HG03045 (cell line): ENCODE data around the gene NAV3.
"Not testable (repeated sequence)": the region's sequence is repeated elsewhere in the genome, so short reads cannot be mapped to it uniquely, and the experiment has no call there.

ENCODE experiments used
- ATAC-seq: cut with Tn5 transposase; IDR thresholded peaks from one replicate; pipeline ENCODE4 v1.9.1; 2021; ENCODE audit warnings: mild to moderate bottlenecking, moderate library complexity; ENCODE audit not compliant: unreplicated experiment

Gene NAV3

DNA sequence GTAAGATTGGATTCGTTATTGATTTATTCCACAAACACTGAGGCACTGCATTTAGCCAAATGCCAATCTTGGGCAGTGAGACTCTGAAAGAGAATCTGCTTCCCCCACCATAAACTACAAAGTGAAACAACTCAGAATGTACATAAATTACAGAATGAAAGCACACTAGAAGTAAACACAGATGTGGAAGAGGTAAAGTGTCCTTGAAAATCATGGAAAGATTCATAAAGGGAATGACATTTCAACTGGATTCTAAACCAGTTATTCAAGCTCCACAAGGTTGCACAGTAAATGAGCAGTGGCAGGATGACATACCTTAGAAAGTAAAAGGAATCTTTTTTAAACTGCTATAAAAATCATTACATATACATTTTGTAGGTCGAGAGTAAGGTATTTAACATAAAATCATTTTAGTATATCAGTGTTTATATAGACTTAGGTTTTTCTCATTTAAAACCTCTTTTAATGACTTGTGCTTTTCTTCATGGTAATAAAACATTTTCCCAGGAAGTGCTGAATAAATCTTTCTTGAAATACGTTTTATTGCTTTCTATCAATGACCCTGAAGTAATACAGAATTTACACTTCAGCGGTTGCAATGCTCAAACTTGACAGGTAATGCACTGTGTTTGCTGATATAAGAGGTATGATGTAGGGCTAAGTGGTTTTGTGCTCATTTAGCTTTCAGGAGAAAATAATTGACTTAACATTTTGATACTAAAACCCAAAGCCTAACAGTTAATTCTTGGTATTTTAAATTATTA lies 270.6 kb downstream of the NAV3 start:
- ATAC-seq: no peak

DNA sequence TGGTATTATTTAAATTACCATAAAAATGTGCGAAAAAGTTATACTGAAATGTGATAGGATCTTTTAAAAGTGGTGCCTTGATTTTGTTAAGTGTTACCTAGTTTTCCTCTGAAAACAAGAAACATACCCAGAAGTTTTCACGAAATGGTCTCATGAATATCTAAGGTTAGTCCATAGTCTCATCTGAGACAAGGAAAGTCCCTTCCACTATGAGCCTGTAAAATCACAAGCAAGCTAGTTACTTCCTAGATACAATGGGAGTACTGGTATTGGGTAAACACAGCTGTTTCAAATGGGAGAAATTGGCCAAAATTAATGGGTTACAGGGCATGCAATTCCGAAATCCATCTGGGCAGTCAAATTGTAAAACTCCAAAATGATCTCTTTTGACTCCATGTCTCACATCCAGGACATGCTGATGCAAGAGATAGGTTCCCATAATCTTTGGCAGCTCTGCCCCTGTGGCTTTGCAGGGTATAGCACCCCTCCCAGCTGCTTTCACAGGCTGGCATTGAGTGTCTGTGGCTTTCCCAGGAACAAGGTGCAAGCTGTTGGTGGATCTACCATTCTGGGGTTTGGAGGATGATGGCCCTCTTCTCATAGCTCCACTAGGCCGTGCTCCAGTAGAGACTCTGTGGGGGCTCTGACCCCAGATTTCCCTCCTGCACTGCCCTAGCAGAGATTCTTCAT lies 271.4 kb downstream of the NAV3 start:
- ATAC-seq: no peak

DNA sequence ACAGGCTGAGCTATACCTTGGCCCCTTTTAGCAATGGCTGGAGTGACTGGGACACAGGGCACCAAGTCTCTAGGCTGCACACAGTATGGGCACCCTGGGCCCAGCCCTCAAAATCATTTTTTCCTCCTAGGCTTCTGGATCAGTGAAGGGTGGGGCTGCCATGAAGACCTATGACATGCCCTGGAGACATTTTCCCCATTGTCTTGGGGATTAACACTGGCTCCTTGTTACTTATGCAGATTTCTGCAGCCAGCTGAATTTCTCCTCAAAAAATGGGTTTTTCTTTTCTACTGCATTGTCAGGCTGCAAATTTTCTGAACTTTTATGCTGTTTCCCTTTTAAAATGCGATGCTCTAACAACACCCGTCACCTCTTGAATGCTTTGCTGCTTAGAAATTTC lies 272.1 kb downstream of the NAV3 start:
- not testable (repeated sequence) for ATAC-seq

DNA sequence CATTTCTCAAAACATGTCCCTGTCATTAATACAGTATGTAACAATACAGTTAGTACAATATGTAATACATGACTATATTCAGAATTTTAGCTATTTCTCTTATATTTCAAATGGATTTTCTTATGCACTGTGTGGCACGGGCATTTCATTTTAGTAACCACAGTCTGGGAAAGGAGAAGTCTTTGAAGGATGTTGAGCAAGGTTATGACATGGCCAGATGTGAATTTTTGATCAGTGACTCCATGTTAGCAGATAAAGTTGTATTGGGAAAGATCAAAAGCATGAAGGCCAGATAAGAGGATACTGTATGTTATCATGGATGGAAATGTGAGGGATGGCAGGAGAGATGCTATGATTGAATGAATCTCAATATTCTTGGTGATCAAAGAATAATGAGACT lies 285.2 kb downstream of the NAV3 start:
- no peak for ATAC-seq

DNA sequence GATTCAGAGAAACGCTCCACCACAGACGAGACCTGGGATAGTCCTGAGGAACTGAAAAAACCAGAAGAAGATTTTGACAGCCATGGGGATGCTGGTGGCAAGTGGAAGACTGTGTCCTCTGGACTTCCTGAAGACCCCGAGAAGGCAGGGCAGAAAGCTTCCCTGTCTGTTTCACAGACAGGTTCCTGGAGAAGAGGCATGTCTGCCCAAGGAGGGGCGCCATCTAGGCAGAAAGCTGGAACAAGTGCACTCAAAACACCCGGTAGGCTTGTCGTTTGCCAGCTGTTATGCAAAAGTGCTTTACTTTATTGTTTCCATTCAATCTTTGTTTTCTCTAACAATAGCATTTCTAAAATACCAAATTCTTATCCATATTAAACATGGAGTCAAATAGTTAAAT lies 287.3 kb downstream of the NAV3 start:
- ATAC-seq: no peak

DNA sequence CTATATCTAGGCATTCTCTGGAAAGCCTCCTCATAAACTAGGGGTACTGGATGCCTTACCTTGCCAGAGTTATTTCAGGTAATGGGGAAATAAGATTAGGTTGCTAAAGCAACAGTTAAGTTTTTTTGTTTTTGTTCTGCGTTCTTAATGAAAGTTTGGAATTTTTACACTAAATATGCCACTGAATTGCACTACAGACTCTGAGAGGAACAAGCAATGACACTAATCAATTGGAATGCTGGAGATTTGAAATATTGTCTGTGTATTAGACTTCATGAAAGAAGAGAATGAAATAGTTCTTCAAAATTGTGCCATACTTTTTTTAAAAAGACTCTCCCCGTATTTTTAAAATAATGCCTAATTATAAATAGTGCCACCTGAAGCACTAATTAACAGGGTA lies 287.8 kb downstream of the NAV3 start:
- no peak for ATAC-seq

DNA sequence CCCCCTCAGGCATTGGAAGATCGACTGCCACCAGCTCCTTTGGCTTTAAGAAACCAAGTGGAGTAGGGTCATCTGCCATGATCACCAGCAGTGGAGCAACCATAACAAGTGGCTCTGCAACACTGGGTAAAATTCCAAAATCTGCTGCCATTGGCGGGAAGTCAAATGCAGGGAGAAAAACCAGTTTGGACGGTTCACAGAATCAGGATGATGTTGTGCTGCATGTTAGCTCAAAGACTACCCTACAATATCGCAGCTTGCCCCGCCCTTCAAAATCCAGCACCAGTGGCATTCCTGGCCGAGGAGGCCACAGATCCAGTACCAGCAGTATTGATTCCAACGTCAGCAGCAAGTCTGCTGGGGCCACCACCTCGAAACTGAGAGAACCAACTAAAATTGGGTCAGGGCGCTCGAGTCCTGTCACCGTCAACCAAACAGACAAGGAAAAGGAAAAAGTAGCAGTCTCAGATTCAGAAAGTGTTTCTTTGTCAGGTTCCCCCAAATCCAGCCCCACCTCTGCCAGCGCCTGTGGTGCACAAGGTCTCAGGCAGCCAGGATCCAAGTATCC lies 288.7 kb downstream of the NAV3 start:
- ATAC-seq: no peak

DNA sequence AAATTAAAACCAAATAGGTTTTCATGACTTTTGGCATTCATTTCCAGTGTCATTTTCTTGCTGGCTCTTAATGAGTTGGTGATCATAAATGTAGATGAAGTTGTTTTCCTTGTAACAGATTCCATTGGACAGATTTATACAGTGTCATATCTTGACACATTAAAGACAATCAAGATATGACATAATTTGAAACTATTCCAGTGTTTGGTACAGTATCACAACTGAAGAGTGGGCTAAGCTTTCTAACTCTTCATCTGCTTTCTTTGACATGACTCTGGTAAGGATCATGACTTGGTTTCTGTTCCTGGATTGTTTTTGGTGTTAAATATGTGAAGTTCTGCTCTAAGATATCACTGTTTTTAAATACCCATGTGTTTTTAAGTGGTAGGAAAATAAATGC lies 289.6 kb downstream of the NAV3 start:
- ATAC-seq: no peak

DNA sequence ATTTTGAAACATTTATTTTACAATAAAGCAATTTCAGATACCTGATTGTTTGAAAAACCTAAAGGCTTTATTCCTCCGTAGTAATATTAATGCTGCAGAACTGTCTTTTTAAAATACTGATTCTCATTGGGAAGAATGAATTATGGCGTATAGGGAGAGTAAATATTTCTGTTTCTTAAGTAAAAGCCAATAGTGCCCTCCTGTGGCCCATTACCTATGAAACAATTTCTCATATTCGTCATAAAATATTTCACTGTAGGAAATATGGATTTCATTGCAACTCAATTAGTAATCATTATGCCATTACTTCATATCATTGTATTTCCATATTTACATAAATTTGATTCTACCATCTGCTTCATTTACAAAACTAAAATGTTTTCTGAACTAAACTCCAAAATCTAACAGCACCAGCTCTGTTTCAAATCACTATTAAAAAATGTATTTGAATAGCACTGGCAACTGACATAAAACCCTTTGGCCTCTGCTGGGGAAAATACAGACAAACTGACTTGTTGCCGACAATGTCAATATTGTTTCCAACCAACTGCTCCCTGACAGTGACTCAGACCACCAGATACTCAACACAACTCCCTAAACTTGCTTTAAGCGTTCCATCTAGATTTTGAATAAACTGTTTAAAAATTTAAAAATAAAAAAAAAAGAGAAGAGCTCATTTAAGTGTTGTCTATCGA lies 290.3 kb downstream of the NAV3 start:
- ATAC-seq: no peak

DNA sequence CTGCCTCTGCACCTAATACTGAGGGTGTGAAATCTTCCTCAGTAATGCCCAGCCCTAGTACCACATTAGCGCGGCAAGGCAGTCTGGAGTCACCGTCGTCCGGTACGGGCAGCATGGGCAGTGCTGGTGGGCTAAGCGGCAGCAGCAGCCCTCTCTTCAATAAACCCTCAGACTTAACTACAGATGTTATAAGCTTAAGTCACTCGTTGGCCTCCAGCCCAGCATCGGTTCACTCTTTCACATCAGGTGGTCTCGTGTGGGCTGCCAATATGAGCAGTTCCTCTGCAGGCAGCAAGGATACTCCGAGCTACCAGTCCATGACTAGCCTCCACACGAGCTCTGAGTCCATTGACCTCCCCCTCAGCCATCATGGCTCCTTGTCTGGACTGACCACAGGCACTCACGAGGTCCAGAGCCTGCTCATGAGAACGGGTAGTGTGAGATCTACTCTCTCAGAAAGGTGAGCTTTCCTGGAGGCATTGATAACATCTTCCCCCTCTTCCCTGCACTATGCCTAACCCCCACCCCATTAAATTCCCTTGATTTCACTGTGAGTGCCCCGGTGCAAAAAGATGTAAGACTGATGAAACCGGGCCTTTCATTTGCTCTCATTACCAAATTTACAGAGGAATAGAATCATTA lies 291.4 kb downstream of the NAV3 start:
- no peak for ATAC-seq

DNA sequence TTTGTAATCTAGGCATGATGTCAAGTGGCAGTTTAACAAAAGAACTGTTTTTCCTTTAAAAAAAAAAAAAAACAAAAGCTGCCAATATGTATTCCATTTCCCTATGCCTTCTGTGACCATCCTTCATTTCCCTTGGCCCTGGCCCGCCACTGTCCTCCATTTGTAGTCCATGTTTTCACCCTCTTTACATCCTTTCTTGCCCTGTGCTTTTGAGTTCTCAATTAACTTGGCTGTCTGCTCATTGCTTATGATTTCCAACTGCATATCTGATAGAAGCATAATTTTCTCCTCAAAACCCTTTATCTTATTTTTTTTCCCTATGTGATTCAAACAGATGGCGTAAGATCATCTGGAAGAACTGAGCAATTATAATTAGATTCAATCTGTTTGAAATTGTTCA lies 297.5 kb downstream of the NAV3 start:
- no peak for ATAC-seq

DNA sequence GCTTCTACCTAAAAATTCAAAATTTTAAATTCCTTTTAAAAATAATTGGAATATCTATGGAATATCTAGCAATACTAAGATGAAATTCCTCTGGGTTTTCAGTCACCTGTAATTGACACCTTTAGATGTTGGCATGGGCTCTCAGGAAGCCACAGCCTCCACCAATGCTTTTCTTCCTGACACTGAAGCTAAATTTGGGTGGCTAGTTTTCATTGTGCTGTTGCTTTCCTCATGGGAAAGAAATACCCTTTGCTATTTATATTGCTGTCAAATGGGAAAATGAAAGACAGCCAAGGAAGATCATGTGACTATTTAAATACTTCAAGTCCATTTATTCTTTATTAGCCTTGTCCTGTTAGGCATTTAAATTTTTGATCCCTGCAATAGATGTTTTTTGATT lies 313.0 kb downstream of the NAV3 start:
- no peak for ATAC-seq

DNA sequence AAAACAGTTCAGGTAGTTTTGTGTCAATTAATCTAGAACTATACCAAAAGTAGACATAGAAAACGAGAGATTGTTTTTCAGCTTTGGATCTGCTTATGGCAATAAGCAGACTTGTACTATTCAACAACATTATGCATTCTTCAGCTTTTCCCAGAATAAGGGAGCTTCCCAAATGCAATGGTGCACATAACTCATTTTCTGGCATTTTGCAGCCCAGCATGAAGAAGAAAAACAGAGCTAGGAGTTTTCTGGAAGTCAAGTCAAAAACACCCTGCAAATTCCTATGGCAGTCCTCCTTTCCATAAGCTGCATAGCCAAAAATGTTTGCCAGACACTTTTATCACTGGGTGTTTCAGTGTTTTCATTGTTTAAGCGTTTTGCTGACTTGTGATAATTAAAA lies 314.7 kb downstream of the NAV3 start:
- ATAC-seq: no peak

DNA sequence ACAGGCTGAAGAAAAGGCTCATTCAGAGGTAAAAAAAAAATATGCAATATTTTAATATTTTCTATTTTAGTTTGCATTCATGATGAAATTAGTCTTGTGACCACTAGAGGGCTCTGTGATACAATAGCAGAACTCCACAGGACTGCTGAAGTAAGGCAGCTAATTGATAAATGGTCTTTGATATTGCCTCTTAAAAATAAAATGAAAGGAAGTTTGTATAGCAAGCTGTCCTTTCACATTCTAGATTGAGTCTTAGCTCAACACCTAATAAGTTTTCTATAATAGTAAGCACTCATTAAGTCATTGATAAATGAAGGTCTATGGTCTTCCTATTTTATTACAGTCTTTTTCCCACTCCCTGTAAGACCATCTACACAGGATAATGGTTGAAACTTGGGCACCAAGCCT lies 315.7 kb downstream of the NAV3 start:
- ATAC-seq: no peak

DNA sequence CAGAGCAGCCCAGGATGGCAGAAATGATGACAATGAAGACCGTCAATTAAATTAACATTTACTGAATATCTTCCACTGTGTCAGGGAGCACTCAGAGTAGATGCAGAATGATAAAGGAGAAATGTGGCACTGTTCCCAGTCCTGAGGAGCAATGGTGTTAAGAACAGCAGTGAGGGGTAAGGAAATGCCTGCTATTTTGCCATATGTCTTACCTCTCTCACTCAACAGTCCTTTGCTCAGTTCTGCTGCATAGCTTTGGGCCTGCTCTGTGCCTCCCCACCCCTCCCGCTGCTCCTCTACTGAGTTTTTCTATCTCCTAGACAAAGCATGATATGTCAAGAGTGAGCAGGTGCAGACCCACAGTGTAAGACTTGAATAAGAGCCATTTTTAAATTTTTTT lies 318.8 kb downstream of the NAV3 start:
- no peak for ATAC-seq

DNA sequence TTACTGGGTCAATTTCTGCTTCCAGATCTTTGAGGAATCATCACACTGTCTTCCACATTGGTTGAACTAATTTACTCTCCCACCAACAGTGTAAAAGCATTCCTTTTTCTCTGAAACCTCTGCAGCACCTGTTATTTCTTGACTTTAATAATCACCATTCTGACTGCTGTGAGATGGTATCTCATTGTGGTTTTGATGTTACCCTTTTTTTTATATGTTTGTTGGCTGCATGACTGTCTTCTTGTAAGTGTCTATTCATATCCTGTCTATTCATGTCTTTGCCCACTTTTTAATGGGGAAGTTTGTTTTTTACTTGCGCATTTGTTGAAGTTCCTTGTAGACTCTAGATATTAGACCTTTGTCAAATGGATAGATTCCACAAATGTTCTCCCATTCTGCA lies 324.9 kb downstream of the NAV3 start:
- ATAC-seq: no peak

DNA sequence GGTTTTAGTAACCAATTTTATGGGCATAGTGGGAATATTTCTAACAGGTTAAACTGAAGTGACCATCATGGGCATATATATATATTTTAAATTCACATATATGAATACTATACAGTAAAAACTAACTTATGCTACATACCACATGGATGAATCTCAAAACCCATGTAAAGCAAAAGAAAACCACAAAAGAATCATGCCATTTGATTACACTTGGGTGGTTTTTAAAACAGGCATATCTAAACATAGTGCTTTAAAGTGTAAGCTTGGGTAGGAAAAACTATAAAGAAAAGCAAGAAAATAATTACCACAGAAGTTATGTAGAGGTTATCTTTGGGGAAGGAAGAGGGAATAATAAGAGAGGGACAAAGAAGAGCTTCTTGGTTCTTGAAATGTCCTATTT lies 326.1 kb downstream of the NAV3 start:
- ATAC-seq: no peak

DNA sequence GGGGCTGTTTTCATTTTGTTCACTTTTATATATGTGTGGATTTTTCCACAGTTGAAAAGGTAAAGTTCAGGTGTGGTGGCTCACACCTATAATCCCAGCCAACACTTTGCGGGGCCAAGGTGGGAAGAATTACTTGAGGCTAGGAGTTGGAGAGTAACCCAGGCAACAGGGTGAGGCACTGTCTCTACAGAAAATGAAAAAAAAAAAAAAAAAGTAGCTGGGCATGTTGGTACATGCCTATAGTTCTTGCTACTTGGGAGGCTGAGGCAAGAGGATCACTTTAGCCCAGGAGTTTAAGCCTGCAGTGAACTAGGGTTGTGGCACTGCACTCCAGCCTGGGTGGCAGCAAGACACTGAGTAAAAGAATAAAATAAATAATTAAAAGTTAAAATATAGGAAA lies 326.5 kb downstream of the NAV3 start:
- no peak for ATAC-seq

DNA sequence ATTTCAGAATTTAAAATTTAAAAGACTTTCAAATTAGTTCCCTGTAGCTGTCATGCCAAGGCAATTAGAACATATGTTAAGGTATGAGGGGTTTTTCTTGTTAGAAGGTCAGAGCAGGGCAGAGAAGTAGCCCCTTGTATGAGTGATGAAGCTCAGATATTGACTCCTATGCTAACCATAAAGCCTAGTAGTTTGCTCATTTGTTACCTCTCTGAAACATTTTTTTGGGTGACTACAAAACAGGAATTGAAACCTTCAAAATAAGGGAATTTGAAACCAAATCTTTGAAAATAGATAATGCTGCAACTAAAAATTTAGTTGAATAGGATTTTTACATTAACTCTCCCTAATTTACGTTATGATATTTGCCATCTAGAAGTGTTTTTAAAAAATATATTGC lies 333.5 kb downstream of the NAV3 start:
- ATAC-seq: no peak

DNA sequence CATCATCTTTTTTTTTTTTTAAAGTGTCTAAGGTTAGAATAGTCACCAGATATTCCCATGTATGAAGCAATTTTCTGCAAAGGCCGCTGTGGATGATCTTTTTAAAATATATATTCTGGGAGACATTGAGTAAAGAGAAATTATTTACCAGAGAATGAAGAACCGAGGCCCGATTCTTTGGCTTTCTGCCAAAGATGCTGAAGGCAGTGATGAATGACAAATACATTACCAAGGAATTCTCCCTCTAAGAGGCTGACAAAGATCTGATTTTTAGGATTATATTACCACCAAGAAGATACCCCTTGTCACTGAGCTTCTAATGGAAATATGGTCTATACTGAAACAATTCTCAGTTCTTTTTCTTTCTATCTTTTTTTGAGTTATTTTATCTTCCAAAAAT lies 336.8 kb downstream of the NAV3 start:
- ATAC-seq: no peak

DNA sequence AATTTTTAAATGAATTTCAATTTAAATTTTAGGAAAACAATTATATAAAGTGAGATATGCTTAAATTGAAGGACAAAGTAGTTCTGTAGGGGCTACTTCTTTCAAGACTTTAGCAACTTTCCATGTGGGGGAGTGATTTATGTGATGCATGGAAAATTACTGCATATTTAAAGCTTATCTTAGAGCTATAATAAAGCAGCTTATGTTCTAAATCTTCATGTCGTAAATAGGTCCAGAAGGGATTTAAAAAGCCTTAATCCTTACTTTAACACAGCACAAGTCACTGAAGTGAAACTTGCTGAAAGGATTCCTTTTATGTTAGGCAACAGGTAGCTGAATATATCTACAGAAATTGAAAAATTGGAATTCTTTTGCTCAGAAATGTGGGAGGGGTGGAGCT lies 340.4 kb downstream of the NAV3 start:
- no peak for ATAC-seq
